HepG2 (cell line): ENCODE measurements around the gene DNAAF9. TPM values are rescaled to one million over a fixed set of nuclear protein-coding genes. Genes with fewer than 3 reads are reported as not detected.

ENCODE experiments used
- ARID2 ChIP-seq: sonication (generic); formaldehyde crosslinking; IDR thresholded peaks from 2 replicates; pipeline ENCODE4 v1.8.1; 2022; ENCODE audit warnings: mild to moderate bottlenecking, missing genetic modification reagents, borderline replicate concordance
- DDIT3 ChIP-seq: sonication (generic); formaldehyde crosslinking; IDR thresholded peaks from 2 replicates; pipeline ENCODE4 v1.4.0; 2020; ENCODE audit warnings: mild to moderate bottlenecking, missing genetic modification reagents
- ERF ChIP-seq: IDR thresholded peaks from 2 replicates; pipeline ENCODE4 v1.6.1; 2018; ENCODE audit warnings: missing biosample characterization, missing genetic modification reagents
- FOXC1 ChIP-seq: sonication (generic); formaldehyde crosslinking; IDR thresholded peaks from 2 replicates; pipeline ENCODE4 v1.8.0; 2022; ENCODE audit warnings: mild to moderate bottlenecking, missing genetic modification reagents, borderline replicate concordance
- GATA4 ChIP-seq: sonication (generic); IDR thresholded peaks from 2 replicates; pipeline ENCODE4 v1.6.1; 2016; ENCODE audit warnings: antibody characterized with exemption, low read depth, borderline replicate concordance
- IRF1 ChIP-seq: sonication (generic); formaldehyde crosslinking; IDR thresholded peaks from 2 replicates; pipeline ENCODE4 v1.4.0; 2020; ENCODE audit warnings: low read depth, mild to moderate bottlenecking, missing genetic modification reagents
- MTF2 ChIP-seq: sonication (generic); formaldehyde crosslinking; IDR thresholded peaks from 2 replicates; pipeline ENCODE4 v1.5.0; 2020; ENCODE audit warnings: missing genetic modification reagents, borderline replicate concordance
- PATZ1 ChIP-seq: sonication (generic); formaldehyde crosslinking; IDR thresholded peaks from 2 replicates; pipeline ENCODE4 v1.4.0; 2020; ENCODE audit warnings: missing genetic modification reagents
- PAX8 ChIP-seq: sonication (generic); formaldehyde crosslinking; IDR thresholded peaks from 2 replicates; pipeline ENCODE4 v1.8.0; 2022; ENCODE audit warnings: mild to moderate bottlenecking, missing genetic modification reagents, borderline replicate concordance
- POLR2G ChIP-seq: fragments of 200-400 bp; formaldehyde crosslinking; IDR thresholded peaks from 2 replicates; pipeline ENCODE4 v1.6.1; 2018; ENCODE audit warnings: mild to moderate bottlenecking, low read depth, low read length, moderate library complexity
- PREB ChIP-seq: sonication (generic); formaldehyde crosslinking; IDR thresholded peaks from 2 replicates; pipeline ENCODE4 v1.4.0; 2020; ENCODE audit warnings: missing genetic modification reagents
- SPEN ChIP-seq: sonication (generic); formaldehyde crosslinking; IDR thresholded peaks from 2 replicates; pipeline ENCODE4 v1.5.1; 2020; ENCODE audit warnings: low read depth, mild to moderate bottlenecking, missing genetic modification reagents
- ZBTB1 ChIP-seq: sonication (generic); formaldehyde crosslinking; IDR thresholded peaks from 2 replicates; pipeline ENCODE4 v1.4.0; 2020; ENCODE audit warnings: missing genetic modification reagents, borderline replicate concordance
- ZC3H4 ChIP-seq: sonication (generic); formaldehyde crosslinking; IDR thresholded peaks from 2 replicates; pipeline ENCODE4 v1.4.0; 2020; ENCODE audit warnings: missing genetic modification reagents, borderline replicate concordance
- ZFP90 ChIP-seq: sonication (generic); formaldehyde crosslinking; IDR thresholded peaks from 2 replicates; pipeline ENCODE4 v1.8.0; 2022; ENCODE audit warnings: missing genetic modification reagents, mild to moderate bottlenecking, inconsistent platforms, borderline replicate concordance
- ZNF331 ChIP-seq: sonication (generic); formaldehyde crosslinking; IDR thresholded peaks from 2 replicates; pipeline ENCODE4 v1.4.0; 2020; ENCODE audit warnings: missing genetic modification reagents
- ZNF367 ChIP-seq: sonication (generic); formaldehyde crosslinking; IDR thresholded peaks from 2 replicates; pipeline ENCODE4 v1.4.0; 2020; ENCODE audit warnings: missing genetic modification reagents, borderline replicate concordance
- ZNF557 ChIP-seq: sonication (generic); formaldehyde crosslinking; IDR thresholded peaks from 2 replicates; pipeline ENCODE4 v1.4.0; 2020; ENCODE audit warnings: missing genetic modification reagents
- ZSCAN22 ChIP-seq: sonication (generic); formaldehyde crosslinking; IDR thresholded peaks from 2 replicates; pipeline ENCODE4 v1.4.0; 2020; ENCODE audit warnings: mild to moderate bottlenecking, missing genetic modification reagents
- ZSCAN9 ChIP-seq: IDR thresholded peaks from 2 replicates; pipeline ENCODE4 v1.6.1; 2016; ENCODE audit warnings: borderline replicate concordance
- polyA plus RNA-seq, 8 experiments: library from polyadenylated mRNA; depleted of rRNA in 3 of 8; stranded (reverse) in 7 of 8; unstranded in 1 of 8; fragments of >200 nt; fragmentation: Illumina TruSeq in 4 of 8; extraction: Trizol in 4 of 8; gene quantifications; 2 replicates each; pipeline versions ENCODE4 v1.2.1 to v1.2.3, GENCODE V29; 2011 to 2016; ENCODE audit warnings: low read depth in 4 of 8, missing spikeins in 1 of 8, mixed read lengths in 1 of 8; ENCODE audit not compliant: insufficient read depth in 1 of 8
- total RNA-seq, 5 experiments: library from RNA; depleted of rRNA; stranded (reverse); fragments of >200 nt; fragmentation: Illumina TruSeq; extraction: Trizol; gene quantifications; 2 replicates each; pipeline ENCODE4 v1.2.3, GENCODE V29; 2016; ENCODE audit warnings: low read depth in 1 of 5
- TF ChIP-seq, protein P1 (sequence below): sonication (generic); formaldehyde crosslinking; IDR thresholded peaks from 2 replicates; pipeline ENCODE4 v1.8.1; 2023; ENCODE audit warnings: mild to moderate bottlenecking, moderate library complexity, missing genetic modification reagents
- TF ChIP-seq, protein P2 (sequence below): sonication (generic); formaldehyde crosslinking; IDR thresholded peaks from 2 replicates; pipeline ENCODE4 v1.5.1; 2020; ENCODE audit warnings: mild to moderate bottlenecking, missing genetic modification reagents, borderline replicate concordance

DNAAF9 gene
- total and polyA plus RNA-seq, 2 of the 13 experiments (the other 11 are each of a cell fraction or from before 2014, with no cell fraction given), result 10.5 to 14.9 TPM

DNA sequence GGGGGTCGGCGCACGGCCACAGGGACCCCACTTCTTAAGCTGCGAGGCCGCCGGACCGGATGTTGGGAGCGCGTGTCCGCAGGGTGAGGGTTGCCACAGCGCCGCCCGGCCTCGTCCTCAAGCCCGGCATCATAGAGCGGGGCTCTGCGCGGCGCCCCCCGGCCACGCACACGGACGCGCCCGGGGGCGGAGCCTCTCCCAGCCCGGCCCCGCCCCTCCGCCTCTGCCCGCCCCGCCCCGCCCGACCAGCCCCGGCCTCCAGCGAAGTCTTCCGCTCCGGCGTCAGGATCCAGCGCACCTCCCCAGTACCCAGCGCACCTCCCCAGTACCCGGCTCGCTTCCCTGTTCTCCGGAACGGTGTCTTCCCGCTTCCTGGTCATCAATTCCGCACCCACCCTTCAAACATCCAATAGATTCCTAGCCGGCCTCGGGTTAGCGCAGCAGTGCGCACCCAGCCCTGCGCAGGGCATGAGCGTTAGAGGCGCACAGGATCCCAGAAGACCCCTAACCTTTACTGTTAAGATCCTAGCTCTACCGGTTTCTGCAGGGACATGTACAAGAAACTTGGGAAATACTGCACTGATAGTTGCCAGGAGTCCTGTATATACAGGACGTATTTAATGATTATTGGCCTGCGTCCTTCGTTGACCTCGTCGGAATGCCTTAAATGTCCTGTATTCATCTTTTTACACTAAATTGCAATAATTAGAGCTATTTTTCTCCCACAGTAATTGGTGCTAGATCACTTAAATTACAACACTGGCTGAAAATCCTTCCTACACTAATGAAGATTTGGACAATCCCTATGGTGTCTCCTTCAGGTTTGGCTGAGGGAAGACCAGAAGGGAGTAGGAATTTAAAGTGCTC, 535 bp upstream of the DNAAF9 start (continued):
- no peak for TF ChIP-seq ZFP90 (CRISPR knock-in tag)
- no peak; the same call in 1 of the 2 replicates for TF ChIP-seq PAX8 (CRISPR knock-in tag)
- TF ChIP-seq ZNF367 (CRISPR knock-in tag), result no peak
- TF ChIP-seq ERF (CRISPR knock-in tag), result 0 out of 2 replicates have a peak, but pooled peaks have one; percentile 69
- peak; percentile 80 for TF ChIP-seq PATZ1 (CRISPR knock-in tag)
- peak; percentile 54; the same call in 1 of the 2 replicates for TF ChIP-seq POLR2G
- no peak for TF ChIP-seq MTF2 (CRISPR knock-in tag)
- TF ChIP-seq ZSCAN22 (CRISPR knock-in tag), result no peak
- no peak; the same call in 1 of the 2 replicates for TF ChIP-seq ZC3H4 (CRISPR knock-in tag)
- no peak for TF ChIP-seq PREB
- TF ChIP-seq GATA4, result no peak; the same call in 1 of the 2 replicates
- peak; percentile 74; the same call in 1 of the 2 replicates for TF ChIP-seq SPEN (CRISPR knock-in tag)
- TF ChIP-seq ZBTB1 (CRISPR knock-in tag), result no peak
- TF ChIP-seq ZNF331 (CRISPR knock-in tag), result peak; percentile 49
- peak; percentile 68; the same call in 1 of the 2 replicates for TF ChIP-seq DDIT3 (CRISPR knock-in tag)
- TF ChIP-seq ZSCAN9 (CRISPR knock-in tag), result 0 out of 2 replicates have a peak, but pooled peaks have one; percentile 36
- TF ChIP-seq FOXC1 (CRISPR knock-in tag), result no peak; the same call in none of the 2 replicates
- TF ChIP-seq, protein P1, sequence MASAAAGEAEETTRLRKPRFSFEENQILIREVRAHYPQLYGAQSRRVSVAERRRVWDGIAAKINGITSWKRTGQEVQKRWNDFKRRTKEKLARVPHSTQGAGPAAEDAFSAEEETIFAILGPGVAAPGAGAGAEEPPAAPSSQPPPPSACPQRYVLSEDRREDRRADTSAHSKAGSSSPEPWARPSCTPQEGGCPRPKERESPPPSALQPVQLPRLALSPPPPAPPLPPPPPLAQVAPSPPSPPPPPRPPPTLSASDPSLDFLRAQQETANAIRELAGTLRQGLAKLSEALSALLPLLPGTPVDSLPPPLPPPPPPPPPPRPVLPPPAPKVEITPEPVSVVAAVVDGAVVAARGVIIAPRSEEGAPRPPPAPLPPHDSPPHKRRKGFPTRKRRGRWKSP (CRISPR knock-in tag), result peak; percentile 97
- TF ChIP-seq, protein P2, sequence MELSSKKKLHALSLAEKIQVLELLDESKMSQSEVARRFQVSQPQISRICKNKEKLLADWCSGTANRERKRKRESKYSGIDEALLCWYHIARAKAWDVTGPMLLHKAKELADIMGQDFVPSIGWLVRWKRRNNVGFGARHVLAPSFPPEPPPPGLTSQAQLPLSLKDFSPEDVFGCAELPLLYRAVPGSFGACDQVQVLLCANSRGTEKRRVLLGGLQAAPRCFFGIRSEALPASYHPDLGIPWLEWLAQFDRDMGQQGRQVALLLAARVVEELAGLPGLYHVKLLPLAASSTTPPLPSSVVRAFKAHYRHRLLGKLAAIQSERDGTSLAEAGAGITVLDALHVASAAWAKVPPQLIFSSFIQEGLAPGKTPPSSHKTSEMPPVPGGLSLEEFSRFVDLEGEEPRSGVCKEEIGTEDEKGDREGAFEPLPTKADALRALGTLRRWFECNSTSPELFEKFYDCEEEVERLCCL (CRISPR knock-in tag), result no peak; the same call in 1 of the 2 replicates
- 0 out of 2 replicates have a peak, but pooled peaks have one; percentile 28 for TF ChIP-seq ARID2
- peak; percentile 69; the same call in 1 of the 2 replicates for TF ChIP-seq ZNF557 (CRISPR knock-in tag)
- TF ChIP-seq IRF1 (CRISPR knock-in tag), result no peak
